HG03095 (cell line): ENCODE data around the gene BCOR.

Source experiments
- ATAC-seq: cut with Tn5 transposase; IDR thresholded peaks from one replicate; pipeline ENCODE4 v1.9.1; 2021; ENCODE audit warnings: moderate library complexity; ENCODE audit not compliant: unreplicated experiment

The BCOR gene

GRCh38 chrX:40035726-40036125, 62.0 kb downstream of the BCOR start:
- ATAC-seq, result no peak

- ATAC-seq, result no peak
Measured at GRCh38 chrX:40031911-40032310, 65.8 kb downstream of the BCOR start.

DNA sequence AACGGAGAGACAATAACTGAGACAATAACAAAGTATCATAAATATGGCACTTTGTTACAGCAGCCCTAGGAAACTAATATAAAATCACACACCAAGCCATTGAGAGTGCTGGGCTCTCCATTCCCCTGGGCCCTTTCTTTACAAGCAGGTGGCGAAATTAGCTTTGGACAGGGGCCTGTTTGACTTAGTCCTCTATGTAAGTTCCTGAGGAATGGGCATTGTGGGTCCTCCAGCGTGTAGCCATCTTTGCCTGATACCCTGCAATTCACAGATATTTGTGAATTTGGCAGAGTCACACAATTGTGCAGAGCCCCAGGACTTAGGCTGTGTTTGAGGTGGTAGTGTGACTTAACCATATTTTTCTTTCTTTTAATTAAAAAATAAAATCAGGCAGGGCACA, 67.6 kb downstream of the BCOR start:
- no peak for ATAC-seq

DNA sequence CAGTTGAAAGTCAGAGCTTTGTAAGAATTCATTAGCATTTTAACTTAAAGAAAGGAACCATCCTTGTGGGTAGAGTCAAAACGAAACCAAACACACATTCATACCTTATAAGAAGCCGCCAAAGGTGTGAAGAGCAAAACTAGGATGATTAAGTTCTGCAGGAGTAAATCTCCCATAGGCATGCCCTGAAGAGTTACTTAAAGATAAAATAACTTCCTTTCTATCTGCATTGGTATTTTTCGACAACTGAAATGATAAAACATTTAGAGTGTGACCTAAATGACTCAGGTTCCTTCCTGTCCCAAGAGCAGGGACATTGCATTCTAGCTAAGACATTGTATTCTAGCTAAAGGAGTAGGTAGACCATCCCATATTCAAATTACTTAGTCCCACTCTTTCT, 75.3 kb downstream of the BCOR start:
- peak; percentile 68 for ATAC-seq

DNA sequence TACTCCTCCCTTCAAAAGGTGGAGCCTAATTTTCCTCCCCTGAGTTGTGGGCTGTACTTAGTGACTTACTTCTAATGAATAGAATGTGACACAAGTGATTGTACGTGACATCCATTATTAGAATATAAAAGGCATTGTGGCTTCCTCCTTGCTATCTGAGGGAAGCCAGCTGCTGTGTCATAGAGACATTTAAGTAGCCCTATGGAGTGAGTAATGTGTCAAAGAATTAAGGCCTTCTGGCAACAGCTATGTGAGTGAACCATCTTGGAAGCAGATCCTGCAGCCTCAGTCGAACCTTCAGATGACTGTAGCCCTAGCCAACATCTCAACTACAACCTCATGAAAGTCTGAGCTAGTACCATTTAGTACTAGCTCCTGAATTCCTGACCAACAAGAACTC, 76.1 kb downstream of the BCOR start:
- no peak for ATAC-seq

DNA sequence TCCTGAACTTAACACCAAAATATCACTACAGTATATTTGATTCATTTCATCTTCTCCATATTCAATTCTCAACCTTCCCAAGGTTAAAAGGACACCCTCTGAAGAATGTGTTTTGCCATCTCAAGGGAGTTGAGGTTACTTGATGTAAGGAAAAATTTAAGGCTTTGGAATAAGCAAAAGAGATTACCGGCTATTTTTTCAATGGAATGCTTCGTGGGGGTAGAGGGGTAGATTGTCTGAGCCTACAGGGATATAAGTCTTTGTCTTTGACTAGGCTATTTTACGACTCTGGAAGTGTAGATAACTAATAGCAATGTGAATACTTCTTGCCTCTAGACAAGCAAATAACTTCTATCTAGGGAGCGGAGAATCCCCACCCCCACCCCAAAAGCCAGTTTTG, 78.2 kb downstream of the BCOR start:
- no peak for ATAC-seq

DNA sequence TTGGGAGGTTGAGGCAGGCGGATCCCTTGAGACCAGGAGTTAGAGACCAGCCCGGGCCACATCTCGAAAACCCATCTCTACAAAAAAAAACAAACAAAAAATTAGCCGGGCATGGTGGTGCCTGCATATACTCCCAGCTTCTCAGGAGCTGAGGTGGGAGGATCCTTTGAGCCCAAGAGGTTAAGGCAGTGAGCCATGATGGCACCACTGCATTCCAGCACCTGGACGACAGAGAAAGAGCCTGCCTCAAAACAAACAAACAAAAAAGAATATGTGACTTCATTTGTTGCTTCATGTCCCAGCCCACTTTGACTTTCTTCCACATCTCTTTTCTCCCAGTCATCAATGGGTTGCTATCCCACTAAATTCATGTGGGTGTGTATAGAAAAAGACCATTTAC, 79.7 kb downstream of the BCOR start:
- ATAC-seq, result no peak

DNA sequence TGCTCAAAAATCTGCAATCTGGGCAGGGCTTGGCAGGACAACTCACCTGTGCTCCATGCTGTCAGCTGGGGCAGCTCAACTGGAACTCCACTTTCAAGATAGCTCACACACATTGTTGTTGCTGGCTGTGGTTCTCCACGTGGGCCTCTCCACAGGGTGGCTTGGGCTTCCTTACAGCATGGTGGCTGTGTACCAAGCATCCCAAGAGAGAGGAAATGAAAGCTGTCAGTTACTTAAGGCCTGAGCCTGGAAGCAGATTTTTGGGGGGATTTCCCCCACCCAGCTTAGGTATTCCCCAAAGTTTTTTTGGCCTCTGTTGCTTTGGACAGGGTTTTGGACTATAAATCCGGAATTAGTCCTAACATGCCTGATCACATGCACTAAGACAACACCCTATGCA, 81.0 kb downstream of the BCOR start:
- no peak for ATAC-seq

GRCh38 chrX:40015693-40016092, 82.1 kb downstream of the BCOR start:
- no peak for ATAC-seq

DNA sequence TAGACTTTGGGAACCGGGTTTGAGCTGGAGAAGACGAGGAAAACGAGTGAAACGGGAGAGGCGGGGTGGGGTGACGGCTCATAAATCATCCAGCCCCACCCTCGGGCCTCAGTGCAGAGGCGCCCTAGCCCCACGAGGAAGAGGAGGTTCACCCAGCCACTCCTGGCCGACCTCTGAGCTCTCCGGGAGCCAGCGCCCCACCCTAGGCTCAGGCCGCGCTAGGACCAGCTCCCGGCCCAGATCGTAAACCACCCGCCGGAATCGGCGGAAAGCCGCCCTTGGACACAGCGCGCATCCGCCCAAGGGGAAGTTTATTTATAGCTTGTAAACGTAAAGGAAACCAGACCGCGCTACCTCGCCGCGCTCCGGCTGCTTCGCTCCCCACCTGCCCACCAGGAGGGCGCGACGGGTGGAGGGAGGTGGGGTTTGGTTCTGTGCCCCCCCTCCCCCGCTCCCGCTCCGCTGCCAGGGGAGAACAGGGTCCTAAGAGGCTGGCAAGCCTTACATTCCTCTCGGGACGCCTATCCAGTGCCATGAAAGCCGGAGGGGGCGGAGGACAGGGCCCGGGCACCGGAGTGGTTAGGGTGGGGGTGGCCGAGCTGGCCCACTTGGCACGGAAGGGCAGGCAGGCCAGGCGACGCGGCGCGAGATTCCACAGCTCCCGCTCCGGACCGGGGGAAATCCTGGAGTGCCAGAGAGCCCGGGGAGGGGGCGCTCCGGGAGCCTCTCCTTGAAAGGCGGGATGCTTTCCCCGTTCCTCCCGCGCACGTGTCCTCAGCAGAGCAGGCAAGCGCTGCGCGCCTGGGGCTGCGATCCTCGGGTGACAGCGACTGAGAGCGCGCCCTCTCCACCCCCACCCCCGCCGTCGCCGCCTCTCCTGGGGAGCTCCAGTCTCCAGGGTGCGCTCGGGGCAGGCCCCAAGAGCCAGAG, 84.2 kb downstream of the BCOR start:
- ATAC-seq, result peak; percentile 35

DNA sequence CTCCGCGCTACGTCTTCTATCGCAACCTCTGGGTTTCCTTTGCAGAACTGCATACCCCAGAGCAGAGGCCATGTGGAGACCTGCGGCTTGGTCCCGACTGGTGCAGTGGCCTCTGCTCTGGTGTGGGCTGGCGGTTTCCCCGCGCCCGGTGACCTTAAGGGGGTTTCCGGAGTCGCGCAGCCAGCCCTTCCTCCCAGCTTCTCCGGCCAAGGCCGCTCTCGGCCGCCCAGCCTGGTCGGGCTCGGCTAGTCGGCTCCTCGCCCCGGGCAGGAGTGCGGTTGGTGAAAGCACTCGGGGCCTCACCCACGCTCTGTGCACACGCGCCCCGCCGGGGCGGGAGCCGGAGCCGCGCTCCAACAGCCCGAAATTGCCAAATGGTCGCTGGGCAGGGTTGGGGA, 84.9 kb downstream of the BCOR start:
- ATAC-seq, result peak; percentile 42

DNA sequence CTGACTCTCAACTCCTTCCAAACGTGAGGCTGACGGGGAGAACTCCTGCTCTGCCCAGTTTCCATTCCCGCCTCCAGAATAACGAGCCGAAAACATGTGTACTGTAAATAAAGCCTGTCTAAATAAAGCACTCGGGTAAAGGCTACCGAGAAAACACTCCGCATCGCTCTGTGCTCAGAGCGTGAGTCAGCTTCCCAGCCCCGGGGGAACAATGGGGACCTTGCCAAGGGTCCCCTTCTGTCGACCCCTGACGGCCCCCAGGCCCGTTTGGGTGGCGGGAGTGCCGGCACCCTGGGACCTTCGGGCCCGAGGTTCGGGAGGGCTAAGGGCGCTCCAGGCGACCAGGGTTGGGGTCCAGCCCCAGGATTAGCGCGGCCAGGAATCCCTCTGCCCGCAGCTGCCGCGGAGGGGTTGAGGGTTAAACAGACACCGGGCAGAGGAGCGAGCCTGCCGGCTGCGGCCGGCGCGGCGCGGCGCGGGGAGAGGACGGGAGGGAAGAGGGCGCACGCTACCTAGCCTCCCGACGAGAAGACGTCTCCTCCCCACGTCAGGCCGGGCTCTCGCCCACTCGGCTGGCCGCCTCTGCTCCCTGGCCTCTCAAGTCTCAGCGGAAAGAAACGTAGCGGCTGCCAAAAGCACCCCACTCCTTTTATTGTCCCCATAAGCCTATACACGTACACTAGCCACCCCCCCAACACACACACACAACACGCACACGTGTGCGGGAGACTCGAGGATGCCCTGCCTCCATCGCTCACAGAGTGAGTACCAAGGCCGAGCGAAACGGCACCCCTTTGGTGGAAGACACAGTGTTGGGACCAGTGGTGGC, 85.5 kb downstream of the BCOR start:
- no peak for ATAC-seq

GRCh38 chrX:40011322-40012038, 86.3 kb downstream of the BCOR start:
- ATAC-seq, result no peak

DNA sequence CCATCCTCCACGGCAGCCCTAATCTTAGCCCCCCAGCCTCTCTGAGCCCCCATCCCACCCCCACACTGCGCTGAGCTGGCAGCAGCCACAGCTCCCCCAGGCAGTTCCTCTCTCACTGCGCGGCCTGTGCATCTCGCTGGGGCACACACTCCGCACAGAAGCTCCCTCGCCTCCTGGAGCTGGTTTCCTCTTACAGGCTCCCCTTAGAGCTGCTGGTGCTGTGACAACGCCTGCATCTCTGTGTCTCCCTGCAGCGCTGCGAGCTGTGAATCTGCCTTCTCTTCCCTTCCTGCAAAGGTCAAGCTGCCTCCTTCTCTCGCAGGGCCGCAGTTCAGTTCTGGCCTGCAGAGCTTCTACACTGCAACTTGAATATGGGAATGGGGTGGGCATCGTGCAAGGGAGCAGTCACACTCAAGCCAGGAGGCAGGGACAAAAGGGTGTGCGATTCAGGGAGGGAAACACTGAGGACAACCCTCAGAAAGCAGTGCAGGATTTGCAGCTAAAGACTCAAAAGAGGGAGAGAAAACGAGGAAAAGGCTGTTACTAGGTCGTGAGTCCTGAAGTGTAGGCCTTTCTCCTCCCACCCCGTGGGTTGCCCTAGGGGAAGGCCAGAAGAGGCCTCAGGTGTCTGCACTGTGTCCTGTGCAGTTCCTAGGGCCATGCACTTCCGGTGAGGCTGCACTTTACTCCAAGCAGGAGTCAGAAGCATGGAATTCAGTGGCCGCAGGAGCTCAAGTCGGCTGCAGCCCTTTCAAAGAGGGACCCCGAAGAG, 87.0 kb downstream of the BCOR start:
- no peak for ATAC-seq

- no peak for ATAC-seq
Measured at GRCh38 chrX:40009890-40010289, 87.9 kb downstream of the BCOR start.

DNA sequence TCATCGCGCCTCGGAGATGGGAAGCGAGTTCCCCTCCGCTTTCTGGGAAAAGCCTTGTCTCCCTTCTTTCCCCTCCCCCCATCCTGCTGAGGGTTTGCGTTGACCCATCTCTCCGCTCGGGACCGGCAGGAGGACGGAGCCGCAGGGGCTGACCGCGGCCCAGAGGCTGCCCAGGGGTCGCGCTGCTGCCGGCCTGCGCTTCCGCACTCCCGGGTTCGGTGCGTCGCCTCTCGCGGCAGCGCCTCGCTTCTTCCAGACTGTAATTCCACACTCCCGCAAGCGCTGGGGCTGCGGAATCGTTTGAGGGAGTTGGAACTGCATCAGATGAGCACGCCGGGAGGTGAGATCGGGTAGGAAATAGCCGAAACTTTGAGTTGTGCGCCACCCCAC, 88.3 kb downstream of the BCOR start:
- ATAC-seq, result no peak

GRCh38 chrX:40008791-40009461, 88.8 kb downstream of the BCOR start:
- ATAC-seq, result no peak

DNA sequence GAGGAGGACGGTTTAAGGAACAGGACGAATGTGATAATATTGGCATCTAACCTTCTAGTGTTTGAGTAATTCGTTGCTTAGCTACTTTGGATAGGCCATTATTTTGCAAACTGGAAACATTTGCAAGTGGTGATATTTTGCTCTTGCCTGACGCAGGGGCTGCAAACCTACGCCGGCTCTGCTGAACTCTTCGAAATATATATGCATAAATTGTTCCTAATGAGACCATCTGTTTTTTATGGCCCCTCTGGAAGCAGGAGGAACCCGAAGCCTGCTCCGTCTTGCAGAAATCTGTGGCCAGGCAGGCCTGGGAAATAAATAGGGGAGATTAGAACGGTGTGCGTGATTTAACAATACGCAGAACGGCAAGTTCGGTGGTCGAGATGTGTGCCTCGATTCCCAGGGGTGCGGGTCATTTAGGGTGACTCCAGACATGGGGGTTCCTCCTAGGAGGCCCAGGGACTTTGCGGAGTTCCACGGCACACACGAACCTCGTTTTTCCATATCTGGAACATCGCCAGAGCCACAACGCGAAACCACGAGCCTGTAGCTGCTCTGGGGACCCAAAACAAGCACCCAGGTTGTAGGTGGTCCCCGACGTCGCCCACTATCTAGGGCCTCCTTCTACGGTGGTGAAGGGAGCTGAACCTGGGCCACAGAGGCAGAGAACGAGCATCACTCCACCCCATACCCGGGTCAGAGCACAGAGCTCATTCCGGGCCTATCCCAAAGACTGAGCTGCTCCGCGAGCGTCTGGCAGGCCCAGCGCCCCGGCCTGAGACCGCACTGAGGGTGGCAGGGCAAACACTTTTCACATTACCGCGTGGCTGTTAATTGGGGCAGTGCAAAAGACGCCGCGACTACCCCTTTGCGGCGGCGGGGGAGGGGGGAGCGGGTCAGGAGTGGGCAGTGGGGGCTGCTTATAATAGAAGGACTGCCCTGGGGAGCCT, 89.7 kb downstream of the BCOR start:
- ATAC-seq, result no peak

DNA sequence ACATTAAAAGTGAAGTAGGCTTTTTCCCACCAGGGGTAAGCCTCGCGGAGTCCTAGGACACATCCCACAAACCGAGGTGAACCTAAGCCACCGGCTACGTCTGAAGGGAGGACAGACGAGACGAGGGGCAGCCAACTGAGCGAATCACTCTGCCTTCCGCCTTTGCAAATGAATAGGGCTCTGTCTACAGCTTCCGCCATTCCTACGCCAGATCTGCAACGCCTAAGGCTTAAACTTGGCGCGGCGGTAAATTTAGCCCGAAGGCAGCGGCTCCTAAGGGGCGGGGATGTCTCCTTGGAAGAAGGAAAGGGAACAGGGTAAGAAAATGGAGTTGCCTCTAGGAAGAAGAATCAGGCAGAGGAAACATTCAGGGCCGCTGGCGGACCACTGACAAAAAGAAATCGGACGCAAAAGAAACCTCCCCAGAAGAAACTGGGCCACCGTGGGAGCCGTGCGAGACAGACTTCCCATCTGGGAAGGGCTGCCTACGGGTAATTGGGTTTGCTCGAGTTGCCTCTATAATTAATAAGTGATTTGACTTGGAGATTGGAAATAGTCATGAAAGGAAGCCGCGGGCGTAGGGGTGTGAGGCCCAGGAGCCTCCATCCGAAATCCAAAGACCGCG, 90.5 kb downstream of the BCOR start:
- ATAC-seq, result no peak
